GM23248 (cell line): ENCODE data around the gene SP3. TPM values are rescaled to one million over a fixed set of nuclear protein-coding genes. Genes with fewer than 3 reads are reported as not detected.

Experiments used
- DNase-seq: peaks from one replicate; pipeline ENCODE4 v3.0.0-alpha.2; 2015
- H2AFZ ChIP-seq: fragments of 200-600 bp; sonication (generic); 2 replicates; pipeline ENCODE4 v1.6.1; 2016; ENCODE audit warnings: antibody characterized with exemption
- H3F3A ChIP-seq: fragments of 200-600 bp; sonication (generic); 2 replicates; pipeline ENCODE4 v1.6.1; 2016; ENCODE audit warnings: mild to moderate bottlenecking, antibody characterized with exemption, mixed run types; ENCODE audit not compliant: insufficient read depth
- H3K27ac ChIP-seq: fragments of 200-600 bp; sonication (generic); 2 replicates; pipeline ENCODE4 v1.5.1; 2016; ENCODE audit warnings: mild to moderate bottlenecking
- H3K27me3 ChIP-seq: fragments of 200-600 bp; sonication (generic); replicated peaks from 2 replicates; pipeline ENCODE4 v1.6.1; 2016; ENCODE audit warnings: mild to moderate bottlenecking; ENCODE audit not compliant: insufficient read depth
- H3K36me3 ChIP-seq: fragments of 200-600 bp; sonication (generic); 2 replicates; pipeline ENCODE4 v1.6.1; 2016; ENCODE audit warnings: low read depth, mild to moderate bottlenecking
- H3K4me1 ChIP-seq: fragments of 200-600 bp; sonication (generic); 2 replicates; pipeline ENCODE4 v1.6.1; 2016; ENCODE audit warnings: mild to moderate bottlenecking; ENCODE audit not compliant: insufficient read depth
- H3K4me2 ChIP-seq: fragments of 200-600 bp; sonication (generic); one replicate; pipeline ENCODE4 v1.6.1; 2016; ENCODE audit warnings: mild to moderate bottlenecking; ENCODE audit not compliant: unreplicated experiment
- H3K4me3 ChIP-seq: fragments of 200-600 bp; sonication (generic); 2 replicates; pipeline ENCODE4 v1.5.1; 2016; ENCODE audit warnings: mild to moderate bottlenecking
- H3K79me2 ChIP-seq: fragments of 200-600 bp; sonication (generic); 2 replicates; pipeline ENCODE4 v1.6.1; 2016; ENCODE audit warnings: mild to moderate bottlenecking; ENCODE audit not compliant: insufficient read depth
- H3K9ac ChIP-seq: fragments of 200-600 bp; sonication (generic); 2 replicates; pipeline ENCODE4 v1.6.1; 2016; ENCODE audit warnings: mild to moderate bottlenecking
- H3K9me2 ChIP-seq: fragments of 200-600 bp; sonication (generic); 2 replicates; pipeline ENCODE4 v1.6.1; 2016; ENCODE audit warnings: mixed run types, mild to moderate bottlenecking, moderate library complexity; ENCODE audit not compliant: insufficient read depth
- H3K9me3 ChIP-seq: fragments of 200-600 bp; sonication (generic); one replicate; pipeline ENCODE4 v1.6.1; 2017; ENCODE audit warnings: low read depth
- H4K20me1 ChIP-seq: fragments of 200-600 bp; sonication (generic); 2 replicates; pipeline ENCODE4 v1.6.0; 2016; ENCODE audit not compliant: insufficient read depth
- EZH2 ChIP-seq: fragments of 200-600 bp; sonication (generic); IDR thresholded peaks from 2 replicates; pipeline ENCODE4 v1.6.1; 2018; ENCODE audit warnings: antibody characterized with exemption, mild to moderate bottlenecking; ENCODE audit not compliant: insufficient read depth, poor library complexity, severe bottlenecking
- EZH2phosphoT487 ChIP-seq: fragments of 200-600 bp; sonication (generic); IDR thresholded peaks from 2 replicates; pipeline ENCODE4 v1.6.1; 2018; ENCODE audit warnings: antibody characterized with exemption, moderate library complexity, mild to moderate bottlenecking, low read depth; ENCODE audit not compliant: insufficient read depth
- WGBS, 2 experiments: methylation state at CpG; one replicate each; pipeline ENCODE4 v1.1.6; 2015 to 2017; ENCODE audit warnings: low lambda C conversion rate in 2 of 2, low coverage in 1 of 2; ENCODE audit errors: missing lambda C conversion rate in 2 of 2; 5-methylcytosine and 5-hydroxymethylcytosine counted together
- in situ Hi-C: fragments of 300-500 bp; cut with MboI; formaldehyde crosslinking; loops from 2 replicates; pipeline ENCODE4 v1.15.0; 2020
- polyA plus RNA-seq: library from polyadenylated mRNA; unstranded; fragments of >200 nt; fragmentation: Nextera tagmentation; extraction: Ambion mirVana; gene quantifications from 2 replicates; pipeline ENCODE4 v1.2.1, GENCODE V29; 2016
- total RNA-seq: library from RNA; depleted of rRNA; stranded (reverse); fragments of >200 nt; shearing (Covaris generic); gene quantifications from 2 replicates; pipeline ENCODE4 v1.2.3, GENCODE V29; 2014

SP3 gene
- total and polyA plus RNA-seq, 2 experiments from 2014 or later = 27.7 to 78.8 TPM

GRCh38 chr2:173955004-173955403 lies 10.2 kb downstream of the SP3 start:
- no peak overlapping the region for H3K4me2 ChIP-seq
- peaks cover 100% of the 10 kb centered on the region for H3K79me2 ChIP-seq
- no peak overlapping the region for H3K9ac ChIP-seq
- H3K9me3 ChIP-seq = no peaks in the 10 kb centered on the region
- no peak overlapping the region for H3K4me3 ChIP-seq
- H3K36me3 ChIP-seq = peaks cover 29% of the 10 kb centered on the region
- H3K27ac ChIP-seq = no peak overlapping the region
- DNase-seq = no peak
- H3K27me3 ChIP-seq = no peaks in the 10 kb centered on the region
- 0 out of 2 replicates have a peak, but pooled peaks cover 6% of the 10 kb centered on the region for H3F3A ChIP-seq
- H4K20me1 ChIP-seq = peaks cover 31% of the 10 kb centered on the region
- TF ChIP-seq EZH2phosphoT487 (no peak), EZH2 (no peak)
- peaks cover 34% of the 10 kb centered on the region for H3K4me1 ChIP-seq
- H3K9me2 ChIP-seq = no peaks in the 10 kb centered on the region
- 80% methylated on average over 4 of the region's 4 CpGs for WGBS, 2 experiments
- H2AFZ ChIP-seq = no peak overlapping the region
- in situ Hi-C loops = no loop called here

DNA sequence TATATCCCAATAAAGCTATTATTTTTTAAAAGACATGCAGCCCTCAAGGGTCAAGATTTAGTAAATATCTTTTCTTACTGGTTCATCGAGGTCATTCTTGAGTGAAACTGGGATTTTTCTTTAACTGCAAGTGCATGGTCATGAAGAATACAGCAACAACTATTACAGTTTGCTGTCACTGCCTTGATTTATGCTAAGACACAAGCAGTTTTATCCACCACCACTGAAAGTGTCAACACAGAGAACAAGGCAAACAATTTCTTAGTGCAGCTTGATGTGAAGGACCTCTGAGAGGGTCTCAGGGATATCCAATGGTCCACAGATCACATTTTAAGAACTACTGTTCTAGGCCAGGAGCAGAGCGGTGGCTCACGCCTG lies 12.1 kb downstream of the SP3 start:
- WGBS, 2 experiments = 93 to 100% methylated on average over 3 of the region's 3 CpGs
- H4K20me1 ChIP-seq = peaks cover 24% of the 10 kb centered on the region

GRCh38 chr2:173952267-173953046 lies 12.7 kb downstream of the SP3 start:
- Histone ChIP-seq H3K27me3 (no peaks in the 10 kb centered on the region), H3K9me2 (no peaks in the 10 kb centered on the region), H3K4me3 (no peak overlapping the region), H4K20me1 (peaks cover 28% of the 10 kb centered on the region), H3K27ac (no peak overlapping the region), H3K4me1 (peaks cover 30% of the 10 kb centered on the region), H3K79me2 (peaks cover 100% of the 10 kb centered on the region), H3K4me2 (no peak overlapping the region), H2AFZ (no peak overlapping the region), H3F3A (0 out of 2 replicates have a peak, but pooled peaks cover 6% of the 10 kb centered on the region), H3K36me3 (peaks cover 29% of the 10 kb centered on the region), H3K9ac (no peak overlapping the region), H3K9me3 (no peaks in the 10 kb centered on the region)
- no peak for TF ChIP-seq EZH2phosphoT487
- 99 to 100% methylated on average over 5 of the region's 5 CpGs for WGBS, 2 experiments
- in situ Hi-C loops = no loop called here
- no peak for DNase-seq

More for the DNA sequence above, 12.1 kb downstream of the SP3 start:
- H3F3A ChIP-seq = 0 out of 2 replicates have a peak, but pooled peaks cover 6% of the 10 kb centered on the region
- H3K4me2 ChIP-seq = no peak overlapping the region
- H3K27me3 ChIP-seq = no peaks in the 10 kb centered on the region
- no peak overlapping the region for H3K9ac ChIP-seq
- in situ Hi-C loops = no loop called here
- TF ChIP-seq EZH2 (no peak), EZH2phosphoT487 (no peak)
- no peak for DNase-seq
- H3K4me3 ChIP-seq = no peak overlapping the region
- H3K79me2 ChIP-seq = peaks cover 100% of the 10 kb centered on the region
- H2AFZ ChIP-seq = no peak overlapping the region
- peaks cover 34% of the 10 kb centered on the region for H3K4me1 ChIP-seq
- no peaks in the 10 kb centered on the region for H3K9me2 ChIP-seq
- H3K9me3 ChIP-seq = no peaks in the 10 kb centered on the region
- no peak overlapping the region for H3K27ac ChIP-seq
- H3K36me3 ChIP-seq = peaks cover 29% of the 10 kb centered on the region

DNA sequence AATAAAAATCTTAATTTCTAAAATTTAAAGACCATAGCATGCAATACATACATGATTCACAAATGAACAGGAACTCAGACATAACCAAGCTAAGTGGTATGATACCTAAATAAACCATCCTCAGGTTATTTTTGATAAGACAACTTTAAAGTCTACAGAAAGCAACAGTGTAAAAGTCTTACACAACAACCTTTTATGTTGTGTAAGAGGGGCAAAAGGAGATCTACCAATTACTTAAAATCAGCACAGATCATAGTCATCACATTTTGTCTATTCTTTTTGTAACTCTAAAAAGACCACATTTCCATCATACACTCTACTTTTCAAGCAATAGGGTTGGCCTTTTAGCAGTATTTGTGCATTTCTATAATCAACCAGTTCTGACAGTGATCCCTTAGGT lies 16.3 kb downstream of the SP3 start:
- Histone ChIP-seq H3K27ac (no peak overlapping the region), H3K4me2 (no peak overlapping the region), H3F3A (no peaks in the 10 kb centered on the region; the same call in 1 of the 2 replicates), H4K20me1 (peaks cover 15% of the 10 kb centered on the region; the same call in 1 of the 2 replicates), H3K9ac (no peak overlapping the region), H3K36me3 (peaks cover 11% of the 10 kb centered on the region; the same call in 1 of the 2 replicates), H3K9me2 (no peaks in the 10 kb centered on the region), H3K4me3 (no peak overlapping the region), H3K27me3 (no peaks in the 10 kb centered on the region), H3K9me3 (no peaks in the 10 kb centered on the region), H3K79me2 (peaks cover 100% of the 10 kb centered on the region), H3K4me1 (peaks cover 17% of the 10 kb centered on the region; the same call in 1 of the 2 replicates), H2AFZ (no peak overlapping the region)
- TF ChIP-seq EZH2phosphoT487 = no peak
- TF ChIP-seq EZH2 = no peak
- in situ Hi-C loops = no loop called here
- no peak for DNase-seq
